ENCODE data around the gene PDE1C. TPM values are rescaled to one million over a fixed set of nuclear protein-coding genes. Genes with fewer than 3 reads are reported as not detected.

The PDE1C gene
- total and polyA plus RNA-seq, 2 of the 4 experiments (the other 2 are of a cell fraction) = 14.2 to 61.5 TPM

GRCh38 chr7:31893365-31893764 lies 176.8 kb downstream of the PDE1C start:
- no peak overlapping the region for H2AK5ac ChIP-seq (ENCODE audit: low read depth, low read length)
- no peak overlapping the region for H3K27ac ChIP-seq (ENCODE audit: insufficient read depth, low read length)
- H2AK9ac ChIP-seq (replicated peaks; ENCODE audit: low read depth, low read length, poor library complexity) = no peak overlapping the region
- H3K36me3 ChIP-seq (ENCODE audit: control insufficient read depth, insufficient read depth, low read length) = no peaks in the 10 kb centered on the region
- H3K56ac ChIP-seq (ENCODE audit: extremely low read depth, insufficient read depth, low read length) = no peak overlapping the region
- H3K79me1 ChIP-seq (ENCODE audit: low read depth in 1 of 2, low read length in 2 of 2) = peaks cover 10 to 21% of the 10 kb centered on the region in 2 experiments; a peak in 2 of 4 replicates
- dilution Hi-C loops (cut with HindIII; ENCODE audit: low sequenced_read_pairs, unreplicated experiment) (no loop called here), in situ Hi-C loops (cut with MboI; ENCODE audit: low sequenced_read_pairs) (no loop called here), intact Hi-C loops (cut with micrococcal nuclease) (no loop called here)
- H4K8ac ChIP-seq (ENCODE audit: low read depth in 2 of 2, low read length in 2 of 2) = no peak overlapping the region
- H3K4ac ChIP-seq (ENCODE audit: low read depth, low read length) = no peak overlapping the region
- H2BK15ac ChIP-seq (ENCODE audit: low read depth, low read length) = no peak overlapping the region
- no peak overlapping the region for H2BK20ac ChIP-seq (ENCODE audit: low read depth, low read length)
- H2BK120ac ChIP-seq (ENCODE audit: low read depth, low read length) = no peak overlapping the region
- TF ChIP-seq SMC3 (IDR thresholded peaks at IDR 0.05; ENCODE audit: low read depth, low read length) (no peak), MAFK (IDR thresholded peaks at IDR 0.05; ENCODE audit: low read depth, low read length) (no peak), CHD1 (IDR thresholded peaks at IDR 0.05; ENCODE audit: low read depth, low read length) (no peak), BHLHE40 (IDR thresholded peaks at IDR 0.05; ENCODE audit: low read depth, low read length) (no peak), ELK1 (IDR thresholded peaks at IDR 0.05; ENCODE audit: borderline replicate concordance, low read depth, low read length) (no peak), POLR2A (IDR thresholded peaks at IDR 0.05; ENCODE audit: low read depth, low read length) (no peak), MAZ (IDR thresholded peaks at IDR 0.05; ENCODE audit: borderline replicate concordance, low read depth, low read length) (no peak), CEBPB (IDR thresholded peaks at IDR 0.05; ENCODE audit: low read depth, low read length) (no peak), RCOR1 (IDR thresholded peaks at IDR 0.05; ENCODE audit: insufficient replicate concordance, low read length) (no peak), FOS (IDR thresholded peaks at IDR 0.05; ENCODE audit: low read depth, low read length) (no peak), RAD21 (IDR thresholded peaks at IDR 0.05; ENCODE audit: low read length) (no peak), USF2 (IDR thresholded peaks at IDR 0.05; ENCODE audit: low read depth, low read length) (no peak), RFX5 (IDR thresholded peaks at IDR 0.05; ENCODE audit: low read depth, low read length) (no peak), NFE2L2 (IDR thresholded peaks at IDR 0.05; ENCODE audit: low read depth, low read length) (no peak), MXI1 (IDR thresholded peaks at IDR 0.05; ENCODE audit: borderline replicate concordance, low read depth, low read length) (no peak)
- TF ChIP-seq, protein P1, sequence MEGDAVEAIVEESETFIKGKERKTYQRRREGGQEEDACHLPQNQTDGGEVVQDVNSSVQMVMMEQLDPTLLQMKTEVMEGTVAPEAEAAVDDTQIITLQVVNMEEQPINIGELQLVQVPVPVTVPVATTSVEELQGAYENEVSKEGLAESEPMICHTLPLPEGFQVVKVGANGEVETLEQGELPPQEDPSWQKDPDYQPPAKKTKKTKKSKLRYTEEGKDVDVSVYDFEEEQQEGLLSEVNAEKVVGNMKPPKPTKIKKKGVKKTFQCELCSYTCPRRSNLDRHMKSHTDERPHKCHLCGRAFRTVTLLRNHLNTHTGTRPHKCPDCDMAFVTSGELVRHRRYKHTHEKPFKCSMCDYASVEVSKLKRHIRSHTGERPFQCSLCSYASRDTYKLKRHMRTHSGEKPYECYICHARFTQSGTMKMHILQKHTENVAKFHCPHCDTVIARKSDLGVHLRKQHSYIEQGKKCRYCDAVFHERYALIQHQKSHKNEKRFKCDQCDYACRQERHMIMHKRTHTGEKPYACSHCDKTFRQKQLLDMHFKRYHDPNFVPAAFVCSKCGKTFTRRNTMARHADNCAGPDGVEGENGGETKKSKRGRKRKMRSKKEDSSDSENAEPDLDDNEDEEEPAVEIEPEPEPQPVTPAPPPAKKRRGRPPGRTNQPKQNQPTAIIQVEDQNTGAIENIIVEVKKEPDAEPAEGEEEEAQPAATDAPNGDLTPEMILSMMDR (conservative IDR thresholded peaks at IDR 0.05; ENCODE audit: low read depth, low read length) = no peak
- H3K4me3 ChIP-seq (ENCODE audit: insufficient read depth, low read depth, low read length) = no peak overlapping the region
- ATAC-seq (ENCODE audit: low read depth) (no peak), DNase-seq (no peak)
- H3K14ac ChIP-seq (replicated peaks; ENCODE audit: low read depth, low read length) = no peak overlapping the region
- H3K9me1 ChIP-seq (ENCODE audit: insufficient read depth, low read length) = peaks cover 3% of the 10 kb centered on the region; the same call in 1 of the 2 replicates
- peaks cover 15% of the 10 kb centered on the region; the same call in 1 of the 2 replicates for H3K4me1 ChIP-seq (ENCODE audit: control insufficient read depth, insufficient read depth, low read length)
- no peaks in the 10 kb centered on the region for H3K27me3 ChIP-seq (ENCODE audit: control insufficient read depth, insufficient read depth, low read length)
- no peak overlapping the region for H3K4me2 ChIP-seq (ENCODE audit: low read depth, low read length)
- H4K5ac ChIP-seq (ENCODE audit: low read depth, low read length) = no peak overlapping the region
- H3K18ac ChIP-seq (ENCODE audit: low read depth, low read length) = no peak overlapping the region
- H2BK5ac ChIP-seq (ENCODE audit: low read depth, low read length, poor library complexity, severe bottlenecking) = no peak overlapping the region
- WGBS, 2 experiments (ENCODE audit: extremely low coverage in 2 of 2, insufficient read length in 1 of 2) = no CpG with 5 or more reads among the region's 3 CpGs
- no peak overlapping the region for H4K91ac ChIP-seq (ENCODE audit: insufficient read depth, low read depth, low read length)
- H3K9me3 ChIP-seq (ENCODE audit: control insufficient read depth, insufficient read depth, low read length) = no peaks in the 10 kb centered on the region
- H3K23ac ChIP-seq (ENCODE audit: low read depth, low read length) = no peak overlapping the region
- no TSS peak for BruUV-seq (replicated peaks)
- no peak overlapping the region for H3K9ac ChIP-seq (ENCODE audit: low read depth, low read length)
- ChIA-PET POLR2A (ENCODE audit: unreplicated experiment) (no interaction called here), CTCF (no interaction called here)
- H2AFZ ChIP-seq (replicated peaks; ENCODE audit: low read length, poor library complexity) = no peak overlapping the region
- no peaks in the 10 kb centered on the region for H4K20me1 ChIP-seq (ENCODE audit: insufficient read depth, low read length)

All from IMR-90 (cell line).